Loucy (cell line): ENCODE data around the gene RGS6.

Experiments used
- EZH2phosphoT487 ChIP-seq: fragments of 200-600 bp; IDR thresholded peaks from 2 replicates; pipeline ENCODE4 v1.6.1; 2018; ENCODE audit warnings: antibody characterized with exemption, mild to moderate bottlenecking, moderate library complexity, borderline replicate concordance
- TF ChIP-seq, protein P1 (sequence below): fragments of 200-600 bp; sonication (generic); conservative IDR thresholded peaks from 2 replicates; pipeline ENCODE4 v1.5.1; 2014; ENCODE audit warnings: mild to moderate bottlenecking, antibody characterized with exemption, low read length

DNA sequence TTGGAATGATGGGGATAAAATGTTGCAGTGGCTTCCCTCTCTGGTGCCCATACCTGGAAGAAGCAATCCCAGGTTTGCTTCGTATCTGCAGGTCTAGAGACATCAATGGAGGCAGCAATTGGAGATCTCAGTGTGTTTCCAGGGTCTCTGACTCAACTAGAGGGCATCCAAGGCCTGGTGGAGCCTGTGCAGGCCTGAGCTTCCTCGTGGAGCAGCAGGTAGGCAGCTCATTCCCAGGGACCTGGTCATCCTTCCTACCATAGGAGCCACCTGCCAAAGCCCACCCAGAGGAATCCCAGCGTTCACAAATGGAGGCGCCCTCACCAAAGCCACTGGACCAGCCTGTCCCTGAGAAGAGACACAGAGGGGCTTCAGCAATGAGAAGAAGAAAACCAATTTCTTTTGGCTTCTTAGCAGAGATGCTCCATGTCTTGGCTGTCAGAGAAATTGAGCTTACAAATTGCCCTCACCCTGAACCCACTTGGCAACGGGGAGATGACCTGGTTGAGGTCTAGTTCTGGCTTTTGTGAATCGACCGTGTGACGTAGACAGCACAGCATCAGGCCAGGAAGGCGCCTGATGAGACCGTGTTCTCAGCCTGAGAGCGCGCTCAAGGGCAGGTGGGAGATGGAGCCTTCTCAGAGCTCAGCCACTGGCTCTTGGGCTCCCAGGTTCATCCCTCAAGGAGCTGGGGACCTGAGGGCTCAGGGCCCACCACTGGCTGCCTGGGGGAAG is 678.0 kb downstream of the RGS6 start:
- TF ChIP-seq, protein P1, sequence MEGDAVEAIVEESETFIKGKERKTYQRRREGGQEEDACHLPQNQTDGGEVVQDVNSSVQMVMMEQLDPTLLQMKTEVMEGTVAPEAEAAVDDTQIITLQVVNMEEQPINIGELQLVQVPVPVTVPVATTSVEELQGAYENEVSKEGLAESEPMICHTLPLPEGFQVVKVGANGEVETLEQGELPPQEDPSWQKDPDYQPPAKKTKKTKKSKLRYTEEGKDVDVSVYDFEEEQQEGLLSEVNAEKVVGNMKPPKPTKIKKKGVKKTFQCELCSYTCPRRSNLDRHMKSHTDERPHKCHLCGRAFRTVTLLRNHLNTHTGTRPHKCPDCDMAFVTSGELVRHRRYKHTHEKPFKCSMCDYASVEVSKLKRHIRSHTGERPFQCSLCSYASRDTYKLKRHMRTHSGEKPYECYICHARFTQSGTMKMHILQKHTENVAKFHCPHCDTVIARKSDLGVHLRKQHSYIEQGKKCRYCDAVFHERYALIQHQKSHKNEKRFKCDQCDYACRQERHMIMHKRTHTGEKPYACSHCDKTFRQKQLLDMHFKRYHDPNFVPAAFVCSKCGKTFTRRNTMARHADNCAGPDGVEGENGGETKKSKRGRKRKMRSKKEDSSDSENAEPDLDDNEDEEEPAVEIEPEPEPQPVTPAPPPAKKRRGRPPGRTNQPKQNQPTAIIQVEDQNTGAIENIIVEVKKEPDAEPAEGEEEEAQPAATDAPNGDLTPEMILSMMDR: no peak
- TF ChIP-seq EZH2phosphoT487: no peak
